ENCODE measurements around the gene TAF4. TPM values are rescaled to one million over a fixed set of nuclear protein-coding genes. Genes with fewer than 3 reads are reported as not detected.

TAF4 gene
- total and polyA plus RNA-seq, 3 donors from 2014 or later, result 30.7 to 111 (median 107) TPM

DNA sequence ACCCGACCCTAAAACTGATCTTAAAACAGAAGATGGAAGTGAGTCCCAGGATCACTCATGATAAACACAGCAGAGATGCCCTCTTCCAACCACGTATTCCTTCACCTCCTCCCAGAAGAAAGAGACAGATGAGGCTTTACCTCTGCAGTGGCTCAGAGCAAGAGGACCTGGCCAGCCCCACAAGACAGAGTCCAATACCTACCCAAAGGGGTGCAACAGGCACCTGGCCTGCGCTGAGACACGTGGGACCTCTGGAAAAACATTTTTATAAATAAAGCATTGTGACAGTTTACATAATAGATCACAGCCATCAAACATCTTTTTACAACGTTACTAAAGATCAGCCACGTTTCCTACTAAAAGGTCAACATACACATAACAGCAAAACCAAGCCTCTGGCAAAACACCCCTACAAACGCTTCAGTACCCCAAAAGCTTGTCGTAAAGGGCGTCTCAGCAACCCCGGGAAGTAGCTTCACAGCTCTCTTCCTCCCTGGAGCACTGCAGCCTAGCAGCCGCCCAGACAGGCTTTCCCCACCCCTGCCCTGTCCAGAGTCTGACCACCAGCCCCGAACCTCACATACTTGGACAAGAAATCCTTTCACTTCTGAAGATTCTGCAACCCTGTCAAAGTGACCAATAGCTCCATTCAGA lies 2.9 kb downstream of the TAF4 start:
- TF ChIP-seq POLR2A (IDR thresholded peaks at IDR 0.05), result no peak
- TF ChIP-seq, protein P1, sequence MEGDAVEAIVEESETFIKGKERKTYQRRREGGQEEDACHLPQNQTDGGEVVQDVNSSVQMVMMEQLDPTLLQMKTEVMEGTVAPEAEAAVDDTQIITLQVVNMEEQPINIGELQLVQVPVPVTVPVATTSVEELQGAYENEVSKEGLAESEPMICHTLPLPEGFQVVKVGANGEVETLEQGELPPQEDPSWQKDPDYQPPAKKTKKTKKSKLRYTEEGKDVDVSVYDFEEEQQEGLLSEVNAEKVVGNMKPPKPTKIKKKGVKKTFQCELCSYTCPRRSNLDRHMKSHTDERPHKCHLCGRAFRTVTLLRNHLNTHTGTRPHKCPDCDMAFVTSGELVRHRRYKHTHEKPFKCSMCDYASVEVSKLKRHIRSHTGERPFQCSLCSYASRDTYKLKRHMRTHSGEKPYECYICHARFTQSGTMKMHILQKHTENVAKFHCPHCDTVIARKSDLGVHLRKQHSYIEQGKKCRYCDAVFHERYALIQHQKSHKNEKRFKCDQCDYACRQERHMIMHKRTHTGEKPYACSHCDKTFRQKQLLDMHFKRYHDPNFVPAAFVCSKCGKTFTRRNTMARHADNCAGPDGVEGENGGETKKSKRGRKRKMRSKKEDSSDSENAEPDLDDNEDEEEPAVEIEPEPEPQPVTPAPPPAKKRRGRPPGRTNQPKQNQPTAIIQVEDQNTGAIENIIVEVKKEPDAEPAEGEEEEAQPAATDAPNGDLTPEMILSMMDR (IDR thresholded peaks at IDR 0.05), result no peak
- no peaks in the 10 kb centered on the region for H3K36me3 ChIP-seq (ENCODE audit: low read depth, missing control alignments)
- intact Hi-C loops (cut with DNase I; ENCODE audit: low total_unique reads), result no loop called here
- 57 to 58% methylated on average over 12 of the region's 12 CpGs for WGBS, 2 donors
- no peaks in the 10 kb centered on the region for H3K9me3 ChIP-seq
- H3K27me3 ChIP-seq, result no peaks in the 10 kb centered on the region
- no peak overlapping the region for H3K27ac ChIP-seq
- DNase-seq, result no peak
- H3K4me1 ChIP-seq, result peaks cover 32% of the 10 kb centered on the region
- peak overlapping the region in 1 of 2 donors; percentile 54 for H3K4me3 ChIP-seq

DNA sequence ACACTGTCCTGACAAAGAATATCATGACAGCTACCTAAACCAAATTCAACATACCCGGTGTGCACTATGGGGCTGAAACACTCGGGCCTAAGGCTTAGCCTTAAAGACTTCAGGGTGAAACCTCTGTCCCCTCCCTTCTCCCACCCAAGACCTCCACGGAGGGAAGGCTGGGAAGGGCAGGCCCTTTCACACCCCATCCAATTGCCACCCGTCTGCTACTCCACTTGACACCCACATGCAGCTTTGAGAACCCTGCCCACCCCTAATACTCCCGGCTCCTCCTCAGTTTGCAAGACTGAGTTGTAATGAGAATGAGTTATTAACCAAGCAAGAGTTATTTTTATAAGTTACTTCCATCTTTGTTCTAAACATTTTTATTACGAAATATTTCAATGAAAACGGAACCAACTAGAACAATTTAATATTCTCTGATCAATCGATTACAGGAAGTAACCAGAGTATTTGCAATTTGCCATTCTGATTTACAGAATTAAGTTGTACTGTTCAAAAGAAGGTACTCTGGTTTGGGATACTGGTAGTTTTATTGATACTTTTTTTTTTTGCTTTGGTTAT lies 3.7 kb downstream of the TAF4 start:
- DNase-seq, result no peak
- WGBS, 2 donors, result 74% methylated on average over 8 of the region's 8 CpGs

DNA sequence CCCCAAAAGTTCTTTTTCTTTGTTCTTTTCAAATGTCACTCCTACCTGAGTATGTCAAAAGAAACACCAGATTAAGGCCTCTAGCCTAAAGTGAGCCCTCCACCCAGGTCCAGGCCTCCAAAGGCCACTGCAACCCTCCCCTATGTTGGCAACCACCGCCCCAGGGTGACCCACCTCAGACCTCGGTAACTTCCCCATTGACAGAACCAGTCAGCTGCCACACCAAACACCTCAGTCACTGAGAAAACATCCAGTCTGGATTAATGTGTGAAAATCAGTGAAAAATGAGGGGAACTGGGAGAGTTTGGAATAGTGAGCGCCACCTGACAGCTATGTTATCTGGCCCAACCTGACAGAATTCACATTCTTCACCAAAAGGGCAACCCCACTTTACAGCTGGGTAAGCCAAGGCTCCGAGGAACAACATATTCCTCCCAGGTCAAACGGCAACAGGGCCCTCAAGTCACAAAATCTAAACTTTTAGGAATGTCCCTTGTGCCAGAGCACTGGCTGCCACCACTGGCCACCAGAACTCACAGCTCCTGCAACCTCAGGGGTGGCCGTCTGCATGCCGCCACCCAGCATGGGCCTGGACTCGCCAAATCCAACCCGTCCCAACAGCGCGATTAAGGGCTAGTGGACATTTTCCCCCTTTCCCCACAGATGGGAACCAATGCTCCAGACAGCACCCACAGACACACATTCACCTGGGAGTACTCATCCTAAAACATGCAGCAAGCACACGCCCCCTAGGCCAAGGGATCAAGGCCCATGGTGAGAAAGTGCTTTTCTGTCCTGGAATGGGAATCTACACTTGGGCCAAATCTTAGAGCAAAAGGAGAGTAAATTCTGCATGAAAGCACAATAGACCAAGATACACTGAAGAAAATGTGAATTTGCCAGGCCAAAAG lies 4.8 kb downstream of the TAF4 start:
- Histone ChIP-seq H3K9me3 (no peaks in the 10 kb centered on the region), H3K27ac (no peak overlapping the region), H3K27me3 (no peaks in the 10 kb centered on the region), H3K36me3 (ENCODE audit: low read depth, missing control alignments) (no peaks in the 10 kb centered on the region), H3K4me1 (peaks cover 19% of the 10 kb centered on the region), H3K4me3 (no peak overlapping the region)
- 91 to 92% methylated on average over 12 of the region's 12 CpGs for WGBS, 2 donors
- TF ChIP-seq, protein P1 (IDR thresholded peaks at IDR 0.05), result no peak
- no peak for TF ChIP-seq POLR2A (IDR thresholded peaks at IDR 0.05)
- DNase-seq, result peak; percentile 8
- intact Hi-C loops (cut with DNase I; ENCODE audit: low total_unique reads), result no loop called here

More for the DNA sequence above, 3.7 kb downstream of the TAF4 start:
- Histone ChIP-seq H3K4me3 (no peak overlapping the region), H3K27me3 (no peaks in the 10 kb centered on the region), H3K36me3 (ENCODE audit: low read depth, missing control alignments) (no peaks in the 10 kb centered on the region), H3K9me3 (no peaks in the 10 kb centered on the region), H3K27ac (no peak overlapping the region), H3K4me1 (peaks cover 24% of the 10 kb centered on the region)
- intact Hi-C loops (cut with DNase I; ENCODE audit: low total_unique reads), result no loop called here
- no peak for TF ChIP-seq POLR2A (IDR thresholded peaks at IDR 0.05)
- TF ChIP-seq, protein P1 (IDR thresholded peaks at IDR 0.05), result no peak

DNA sequence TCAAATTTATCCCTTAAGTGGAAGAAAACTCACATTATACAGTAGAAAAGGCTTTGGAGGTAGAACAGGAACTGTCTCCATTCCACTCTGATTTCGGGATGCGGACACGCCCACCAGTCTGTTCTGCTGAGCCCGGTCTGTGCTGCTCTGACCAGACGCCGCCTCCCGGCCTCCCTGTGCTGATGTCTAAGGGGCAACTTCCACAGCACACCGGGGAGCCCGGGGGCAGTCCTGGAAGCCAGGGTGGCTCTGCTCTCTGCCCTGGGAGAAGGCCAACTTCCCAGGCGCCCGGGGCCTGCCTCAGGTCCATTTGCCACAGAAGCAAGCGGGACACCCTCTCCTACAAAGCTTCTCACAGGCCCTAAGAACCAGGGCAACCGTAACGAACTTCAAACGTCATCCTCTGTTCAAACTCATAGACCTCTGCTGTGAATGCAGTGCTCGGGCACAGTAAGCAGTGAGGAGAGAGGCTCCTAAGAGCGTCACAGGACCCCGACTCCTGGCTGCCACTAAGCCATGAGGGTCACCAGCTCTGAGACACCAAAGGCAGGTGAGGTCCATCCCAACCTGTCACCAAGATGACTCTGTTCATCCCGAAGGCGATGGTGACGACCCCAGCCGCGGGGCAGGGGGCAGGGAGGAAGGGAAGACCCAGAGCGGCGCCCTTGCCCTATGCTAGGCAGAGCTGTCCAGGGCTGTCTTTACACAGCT lies 5.6 kb downstream of the TAF4 start:
- Histone ChIP-seq H3K27me3 (no peaks in the 10 kb centered on the region), H3K36me3 (ENCODE audit: low read depth, missing control alignments) (no peaks in the 10 kb centered on the region), H3K9me3 (no peaks in the 10 kb centered on the region), H3K27ac (no peak overlapping the region), H3K4me3 (no peak overlapping the region), H3K4me1 (peaks cover 19% of the 10 kb centered on the region)
- 81 to 89% methylated on average over 17 to 25 of the region's 25 CpGs for WGBS, 2 donors
- TF ChIP-seq POLR2A (IDR thresholded peaks at IDR 0.05), result no peak
- TF ChIP-seq, protein P1 (IDR thresholded peaks at IDR 0.05), result no peak
- intact Hi-C loops (cut with DNase I; ENCODE audit: low total_unique reads), result no loop called here
- DNase-seq, result peak; percentile 54

All from testis (tissue), 3 donors.